Uterus (tissue), 2 donors: Measurements from ENCODE around the gene TRMO.

ENCODE experiments used
- POLR2A ChIP-seq, 2 donors: fragments of 450-650 bp; IDR thresholded peaks; one replicate each; pipeline ENCODE4 v1.6.1; 2016; ENCODE audit warnings: antibody characterized with exemption in 2 of 2, mild to moderate bottlenecking in 1 of 2, moderate library complexity in 1 of 2
- TF ChIP-seq, protein P1 (sequence below), 4 experiments: fragments of 200-600 bp in 2 of 4; fragments of 450-650 bp in 2 of 4; sonication (generic) in 2 of 4; IDR thresholded peaks; one replicate each; pipeline ENCODE4 v1.5.1; 2016 to 2019; ENCODE audit warnings: antibody characterized with exemption in 4 of 4, mild to moderate bottlenecking in 2 of 4, moderate library complexity in 1 of 4

DNA sequence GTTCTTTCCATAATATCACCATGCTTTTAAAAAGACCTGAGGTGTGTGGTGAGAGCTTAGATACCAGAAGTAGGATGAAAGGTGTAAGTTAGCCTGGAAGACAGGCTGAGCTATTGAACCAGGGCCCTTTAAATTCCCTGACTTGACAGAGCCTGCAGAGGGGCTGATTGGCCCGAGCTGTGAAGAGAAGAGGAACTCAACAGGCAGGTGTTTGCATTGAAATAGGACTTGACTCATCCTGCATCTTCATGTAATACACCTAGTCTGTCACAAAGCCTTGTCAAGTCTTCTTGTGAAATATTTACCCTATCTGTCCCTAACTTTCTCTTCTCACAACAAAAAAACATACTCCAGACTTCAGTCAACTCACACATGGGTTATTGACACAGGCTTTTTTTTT is 44.2 kb upstream of the TRMO start:
- no peak for TF ChIP-seq POLR2A (IDR thresholded peaks at IDR 0.05)
- TF ChIP-seq, protein P1, sequence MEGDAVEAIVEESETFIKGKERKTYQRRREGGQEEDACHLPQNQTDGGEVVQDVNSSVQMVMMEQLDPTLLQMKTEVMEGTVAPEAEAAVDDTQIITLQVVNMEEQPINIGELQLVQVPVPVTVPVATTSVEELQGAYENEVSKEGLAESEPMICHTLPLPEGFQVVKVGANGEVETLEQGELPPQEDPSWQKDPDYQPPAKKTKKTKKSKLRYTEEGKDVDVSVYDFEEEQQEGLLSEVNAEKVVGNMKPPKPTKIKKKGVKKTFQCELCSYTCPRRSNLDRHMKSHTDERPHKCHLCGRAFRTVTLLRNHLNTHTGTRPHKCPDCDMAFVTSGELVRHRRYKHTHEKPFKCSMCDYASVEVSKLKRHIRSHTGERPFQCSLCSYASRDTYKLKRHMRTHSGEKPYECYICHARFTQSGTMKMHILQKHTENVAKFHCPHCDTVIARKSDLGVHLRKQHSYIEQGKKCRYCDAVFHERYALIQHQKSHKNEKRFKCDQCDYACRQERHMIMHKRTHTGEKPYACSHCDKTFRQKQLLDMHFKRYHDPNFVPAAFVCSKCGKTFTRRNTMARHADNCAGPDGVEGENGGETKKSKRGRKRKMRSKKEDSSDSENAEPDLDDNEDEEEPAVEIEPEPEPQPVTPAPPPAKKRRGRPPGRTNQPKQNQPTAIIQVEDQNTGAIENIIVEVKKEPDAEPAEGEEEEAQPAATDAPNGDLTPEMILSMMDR (IDR thresholded peaks at IDR 0.05), result no peak
